Measurements from ENCODE around the gene BTBD2.

Gene BTBD2

GRCh38 chr19:2014731-2015607 lies 545 bp downstream of the BTBD2 start (continued):
- TF ChIP-seq CREB5 (CRISPR knock-in tag; IDR thresholded peaks at IDR 0.05; ENCODE audit: low read depth), result no peak
- no peak for TF ChIP-seq ZNF70 (CRISPR knock-in tag; IDR thresholded peaks at IDR 0.05)
- no peak for TF ChIP-seq ISL1 (CRISPR knock-in tag; IDR thresholded peaks at IDR 0.05)
- TF ChIP-seq ZFP3 (CRISPR knock-in tag; IDR thresholded peaks at IDR 0.05), result no peak

- TF ChIP-seq ZFP3 (CRISPR knock-in tag; IDR thresholded peaks at IDR 0.05) (no peak), ESRRG (CRISPR knock-in tag; IDR thresholded peaks at IDR 0.05) (no peak), CSDC2 (CRISPR knock-in tag; IDR thresholded peaks at IDR 0.05) (no peak), ZFP30 (CRISPR knock-in tag; IDR thresholded peaks at IDR 0.05) (no peak), ZNF8 (CRISPR knock-in tag; IDR thresholded peaks at IDR 0.05) (no peak), ZNF565 (CRISPR knock-in tag; conservative IDR thresholded peaks at IDR 0.05; ENCODE audit: low read depth) (no peak)
- ATAC-seq, result no peak
Observed at GRCh38 chr19:2014131-2014571, 1.4 kb downstream of the BTBD2 start.

GRCh38 chr19:2013683-2013961 lies 1.9 kb downstream of the BTBD2 start:
- ATAC-seq, result no peak
- TF ChIP-seq PATZ1 (CRISPR knock-in tag; IDR thresholded peaks at IDR 0.05; ENCODE audit: borderline replicate concordance), result no peak
- no peak for TF ChIP-seq ZNF8 (CRISPR knock-in tag; IDR thresholded peaks at IDR 0.05)
- no peak for TF ChIP-seq TCF4 (CRISPR knock-in tag; IDR thresholded peaks at IDR 0.05; ENCODE audit: borderline replicate concordance)
- TF ChIP-seq SNAI2 (CRISPR knock-in tag; IDR thresholded peaks at IDR 0.05), result no peak
- no peak for TF ChIP-seq CREB5 (CRISPR knock-in tag; IDR thresholded peaks at IDR 0.05; ENCODE audit: low read depth)
- TF ChIP-seq CSRNP3 (CRISPR knock-in tag; IDR thresholded peaks at IDR 0.05), result no peak
- no peak for TF ChIP-seq POU6F1 (CRISPR knock-in tag; IDR thresholded peaks at IDR 0.05; ENCODE audit: borderline replicate concordance, low read depth)
- TF ChIP-seq ZC3H10 (CRISPR knock-in tag; IDR thresholded peaks at IDR 0.05), result no peak
- TF ChIP-seq ARNTL (CRISPR knock-in tag; IDR thresholded peaks at IDR 0.05; ENCODE audit: borderline replicate concordance, low read depth), result no peak
- TF ChIP-seq TSHZ2 (CRISPR knock-in tag; IDR thresholded peaks at IDR 0.05), result no peak
- no peak for TF ChIP-seq OSR1 (CRISPR knock-in tag; IDR thresholded peaks at IDR 0.05)
